ENCODE measurements around the gene HTR2B.
"Not testable (repeated sequence)": the region's sequence is repeated elsewhere in the genome, so short reads cannot be mapped to it uniquely, and the experiment has no call there.

Gene HTR2B

DNA sequence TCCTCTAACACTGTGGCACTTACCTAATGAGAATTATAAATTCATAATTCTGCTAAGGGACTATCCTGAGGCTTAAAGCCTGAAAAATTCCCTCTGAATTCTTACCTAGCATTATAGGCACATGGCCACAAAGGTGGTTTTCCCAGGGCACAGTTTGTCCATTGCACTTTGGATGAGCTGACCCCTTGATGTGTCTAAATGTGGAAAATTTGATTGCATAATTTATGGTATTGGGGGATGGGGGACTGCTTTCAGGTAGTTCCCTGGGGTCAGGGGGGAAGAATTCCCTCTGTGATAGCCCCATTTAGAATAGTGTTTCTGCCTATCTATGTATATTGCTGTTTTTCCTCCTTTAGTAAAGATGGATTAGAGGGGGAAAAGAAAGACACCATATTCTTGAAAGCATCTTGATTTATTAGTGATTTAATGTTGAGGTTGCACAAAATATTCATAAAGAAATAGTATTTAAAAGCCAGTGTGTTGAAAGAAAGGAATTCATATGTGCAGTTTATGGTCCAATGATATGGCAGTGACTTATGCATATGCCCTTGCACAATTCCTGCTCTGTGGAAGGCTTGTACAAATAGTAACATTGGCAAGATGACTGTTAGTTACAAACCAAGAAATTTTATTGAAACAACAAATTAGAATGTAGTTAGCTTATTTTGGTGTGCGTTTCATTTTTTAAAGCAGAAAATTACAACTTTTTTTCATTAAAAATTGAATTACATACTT lies 8.7 kb upstream of the HTR2B start:
- no peak for DNase-seq (ENCODE audit: low spot score)

DNA sequence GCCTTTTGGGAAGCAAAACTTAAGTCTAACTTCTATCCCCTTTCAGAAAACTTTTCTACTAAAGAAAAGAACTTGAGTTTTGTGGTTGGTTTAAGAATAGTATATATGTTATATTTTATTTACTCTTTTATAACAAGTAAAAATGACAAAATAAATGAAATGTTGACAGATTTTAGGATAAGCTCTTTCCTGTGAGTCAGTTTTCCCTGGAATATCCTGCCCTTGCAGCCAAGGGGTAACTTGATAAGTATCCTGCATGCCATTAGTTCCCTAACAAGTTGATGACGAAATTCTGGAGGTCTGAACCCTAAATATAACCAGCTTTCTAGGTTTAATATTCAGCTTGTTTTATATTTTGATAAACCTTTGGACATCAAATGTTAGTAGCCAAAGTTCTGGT lies 7.3 kb upstream of the HTR2B start:
- DNase-seq (ENCODE audit: low spot score): no peak

- no peak for DNase-seq (ENCODE audit: low spot score)
These were observed 5.7 kb upstream of the HTR2B start for GRCh38 chr2:231130336-231131056.

DNA sequence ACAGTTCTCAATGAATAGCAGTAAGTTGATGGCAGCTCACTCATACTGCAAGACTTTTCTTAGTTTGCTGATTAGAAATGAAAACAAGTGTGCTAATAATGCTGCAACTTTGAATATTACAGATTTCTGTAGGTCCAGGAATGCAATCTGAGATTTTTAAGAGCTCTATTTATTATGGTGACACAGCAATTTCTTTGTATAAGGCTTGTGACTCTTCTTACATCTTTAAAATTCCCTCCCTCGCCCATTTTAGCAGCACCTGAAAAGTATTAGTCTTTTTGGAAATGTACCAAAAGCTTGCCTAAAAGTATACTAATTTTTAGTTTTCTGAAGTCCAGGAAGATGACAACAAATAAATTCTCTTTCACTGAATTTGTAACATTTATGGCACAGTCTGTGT lies 4.4 kb upstream of the HTR2B start:
- DNase-seq (ENCODE audit: low spot score): no peak

DNA sequence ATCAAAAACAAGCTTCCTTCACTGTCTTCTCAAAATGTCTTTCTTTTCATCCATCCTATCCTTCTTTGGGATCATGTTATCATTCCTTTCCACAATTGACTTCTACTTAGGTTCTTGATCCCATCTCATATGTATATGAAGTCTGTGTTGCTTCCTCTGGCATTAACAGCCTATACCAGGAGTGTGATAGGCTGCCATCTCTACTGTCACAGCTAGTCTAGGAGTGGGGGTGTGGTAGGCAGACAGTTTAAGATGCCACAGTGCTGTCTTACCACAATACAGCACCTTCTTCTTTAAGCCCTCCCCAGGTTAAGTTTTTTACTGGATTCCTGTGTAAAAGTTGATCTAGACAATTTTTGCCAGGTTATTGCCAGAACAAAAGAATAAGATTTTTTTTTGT lies 3.7 kb upstream of the HTR2B start:
- DNase-seq (ENCODE audit: low spot score): no peak

- no peak for DNase-seq (ENCODE audit: low spot score)
These were observed 3.1 kb upstream of the HTR2B start for GRCh38 chr2:231127936-231128335.

GRCh38 chr2:231127480-231127879 lies 2.6 kb upstream of the HTR2B start:
- no peak for DNase-seq (ENCODE audit: low spot score)

- no peak for DNase-seq (ENCODE audit: low spot score)
These were observed 1.3 kb upstream of the HTR2B start for GRCh38 chr2:231126123-231126522.

DNA sequence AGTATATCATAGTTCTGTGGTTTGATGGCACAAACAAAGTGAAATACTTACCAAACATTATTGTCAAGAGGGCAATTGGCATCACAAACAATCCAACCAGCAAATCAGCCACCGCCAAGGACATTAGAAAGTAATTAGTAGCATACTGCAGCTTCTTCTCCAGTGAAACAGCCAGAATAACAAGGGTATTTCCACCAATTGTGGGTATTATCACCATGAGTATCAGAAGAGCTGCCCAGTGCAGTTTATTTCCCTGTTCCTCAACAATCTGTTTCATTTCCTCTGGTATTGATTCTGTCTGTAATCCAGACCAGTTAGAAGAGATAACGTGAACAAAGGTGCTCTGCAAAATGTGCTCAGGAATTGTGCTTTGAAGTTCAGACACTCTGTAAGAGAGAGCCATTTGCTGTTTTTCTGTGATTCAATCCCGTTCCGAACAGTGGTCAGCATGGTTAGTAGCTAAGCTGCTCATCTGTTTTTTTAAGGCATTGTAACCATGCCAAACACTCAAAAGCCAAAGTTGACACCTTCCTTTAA lies 1.4 kb downstream of the HTR2B start:
- DNase-seq (ENCODE audit: low spot score): no peak

DNA sequence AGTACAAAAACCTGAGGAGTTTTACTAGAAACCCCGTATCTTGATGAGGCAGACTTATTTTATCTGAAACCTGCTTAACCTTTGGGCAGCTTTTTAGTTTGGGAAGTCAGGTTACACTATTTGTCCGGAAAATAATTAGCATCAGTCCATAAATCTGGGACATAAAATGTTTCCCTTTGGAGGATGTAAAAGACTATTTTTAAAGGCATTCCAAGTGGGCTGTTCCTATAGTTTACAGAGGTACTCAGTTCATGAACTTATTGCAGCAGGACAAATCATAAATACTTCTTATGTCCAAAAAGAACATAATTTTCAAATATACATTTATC lies 6.3 kb downstream of the HTR2B start:
- no peak for DNase-seq (ENCODE audit: low spot score)

GRCh38 chr2:231117922-231118613 lies 6.8 kb downstream of the HTR2B start:
- no peak for DNase-seq (ENCODE audit: low spot score)

DNA sequence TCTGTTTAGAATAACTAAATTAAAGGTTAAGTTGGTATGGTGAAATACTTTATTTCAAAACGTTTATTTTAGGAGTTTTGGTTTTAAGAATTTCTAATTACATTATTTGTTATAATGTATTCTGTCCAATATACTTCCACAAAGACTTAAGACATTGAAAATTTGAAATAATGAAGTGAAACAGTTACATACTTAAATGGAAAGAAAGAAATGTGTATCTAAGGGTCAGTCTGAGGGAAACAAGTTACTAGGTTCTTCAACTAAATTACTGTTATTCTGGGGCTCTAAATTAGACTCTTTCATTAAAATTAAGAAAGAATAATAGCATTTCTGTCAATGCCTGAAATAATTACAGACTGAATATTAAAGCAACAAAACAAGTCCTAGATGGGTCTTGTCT lies 7.7 kb downstream of the HTR2B start:
- DNase-seq (ENCODE audit: low spot score): no peak

- DNase-seq (ENCODE audit: low spot score): no peak
These were observed 9.2 kb downstream of the HTR2B start for GRCh38 chr2:231115651-231116050.

GRCh38 chr2:231113489-231113888 lies 11.4 kb downstream of the HTR2B start:
- DNase-seq (ENCODE audit: low spot score): no peak

DNA sequence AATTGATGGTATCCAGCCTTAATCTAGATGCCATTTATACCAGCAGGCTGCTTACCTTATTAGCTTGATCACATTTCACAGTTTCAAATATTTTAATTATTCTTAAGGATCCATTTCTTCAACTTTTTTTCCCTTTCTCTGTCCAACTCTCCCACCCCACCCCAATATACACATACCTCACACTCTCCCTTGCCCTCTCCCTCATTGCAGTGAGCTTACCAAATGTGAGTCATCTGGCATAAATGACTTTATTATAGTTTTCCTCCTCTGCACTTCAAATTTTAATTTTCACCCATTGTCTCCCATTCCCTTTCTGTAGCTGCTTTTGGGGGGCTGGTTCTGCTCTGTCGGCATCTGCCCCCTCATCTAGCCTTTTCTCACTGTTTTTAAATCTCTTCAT lies 12.9 kb downstream of the HTR2B start:
- no peak for DNase-seq (ENCODE audit: low spot score)

GRCh38 chr2:231110551-231110950 lies 14.3 kb downstream of the HTR2B start:
- no peak for DNase-seq (ENCODE audit: low spot score)

DNA sequence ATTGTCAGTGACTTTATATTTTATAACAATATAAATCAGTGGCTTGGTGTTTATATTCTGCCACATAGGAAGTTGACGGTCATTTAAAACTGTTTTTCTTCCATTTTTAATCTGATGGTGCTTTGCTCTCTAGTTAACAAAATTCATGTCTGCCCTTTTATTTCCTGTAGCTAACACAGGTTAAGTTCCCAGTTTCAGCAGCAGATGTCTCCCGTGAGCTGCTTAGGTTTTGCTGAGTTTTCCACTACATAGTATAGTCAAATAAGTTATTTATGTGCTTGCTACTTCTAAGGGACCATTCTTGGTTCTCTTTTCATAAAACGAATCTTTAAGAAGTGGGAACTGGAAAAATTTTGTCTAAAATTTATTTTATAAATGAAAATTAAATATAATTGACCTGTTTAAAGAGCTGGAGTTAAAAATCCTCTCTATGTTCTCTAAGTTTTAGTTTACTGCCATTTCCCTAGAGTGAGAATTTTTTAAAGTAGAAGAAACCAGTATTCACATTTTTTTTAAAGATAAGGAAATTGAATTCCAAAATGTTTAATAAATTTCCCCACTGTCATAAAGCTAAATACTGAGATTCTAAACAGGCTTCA lies 20.6 kb downstream of the HTR2B start:
- no peak for DNase-seq (ENCODE audit: low spot score)

DNA sequence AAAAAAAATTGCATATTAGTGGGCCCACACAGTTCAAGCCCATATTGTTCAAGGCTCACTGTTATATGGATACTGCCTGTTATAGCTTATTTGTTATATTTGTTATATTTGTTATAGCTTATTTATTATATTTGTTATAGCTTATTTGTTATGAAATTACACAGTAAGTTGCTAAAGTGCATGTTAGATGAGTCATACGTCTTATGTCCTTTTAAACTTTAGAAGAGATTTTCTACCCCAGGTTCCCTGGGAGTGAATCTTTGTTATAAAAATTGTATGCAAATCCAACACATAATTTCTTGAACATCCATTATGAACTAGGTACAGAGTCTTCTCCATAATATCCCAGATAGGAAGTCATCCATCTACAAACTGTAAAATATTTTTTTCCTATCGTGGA lies 22.1 kb downstream of the HTR2B start:
- no peak for DNase-seq (ENCODE audit: low spot score)

- no peak for DNase-seq (ENCODE audit: low spot score)
These were observed 23.9 kb downstream of the HTR2B start for GRCh38 chr2:231100990-231101389.

DNA sequence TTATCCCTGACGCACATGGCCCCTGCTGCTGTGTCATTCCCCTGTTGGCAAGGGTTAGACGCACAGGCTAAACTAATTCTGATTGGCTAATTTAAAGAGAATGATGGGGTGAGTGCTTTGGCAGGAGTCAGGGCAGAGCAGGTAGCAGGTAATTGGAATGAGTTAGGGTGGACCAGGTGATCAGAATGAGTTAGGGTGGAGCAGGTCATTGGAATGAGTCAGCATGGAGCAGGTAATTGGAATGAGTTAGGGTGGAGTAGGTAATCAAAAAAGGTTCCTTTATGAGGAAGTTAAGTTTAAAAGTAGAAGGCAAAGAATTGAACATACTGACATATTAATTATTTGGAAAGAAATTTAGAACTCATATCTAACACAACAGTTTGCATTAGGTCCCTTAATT lies 24.5 kb downstream of the HTR2B start:
- not testable (repeated sequence) for DNase-seq (ENCODE audit: low spot score)

DNA sequence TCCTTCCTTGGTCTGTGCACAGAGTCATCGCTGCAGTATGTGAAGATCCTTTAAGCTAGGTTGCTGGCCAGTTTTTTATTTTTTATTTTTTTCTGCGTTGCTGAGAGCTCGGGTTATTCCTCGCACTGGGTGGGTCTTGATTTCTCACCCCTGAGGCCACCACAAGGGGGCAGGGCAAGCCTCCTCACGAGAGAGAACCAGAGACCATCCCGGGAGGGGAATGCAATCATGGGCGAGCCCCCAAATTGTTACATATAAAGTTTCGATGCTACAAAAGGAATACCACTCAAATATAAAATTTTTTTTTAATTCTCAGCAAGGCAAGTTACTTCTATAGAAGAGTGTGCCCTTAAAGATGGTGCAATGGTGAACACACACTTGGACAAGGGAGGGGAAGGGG lies 24.9 kb downstream of the HTR2B start:
- DNase-seq (ENCODE audit: low spot score): no peak

DNA sequence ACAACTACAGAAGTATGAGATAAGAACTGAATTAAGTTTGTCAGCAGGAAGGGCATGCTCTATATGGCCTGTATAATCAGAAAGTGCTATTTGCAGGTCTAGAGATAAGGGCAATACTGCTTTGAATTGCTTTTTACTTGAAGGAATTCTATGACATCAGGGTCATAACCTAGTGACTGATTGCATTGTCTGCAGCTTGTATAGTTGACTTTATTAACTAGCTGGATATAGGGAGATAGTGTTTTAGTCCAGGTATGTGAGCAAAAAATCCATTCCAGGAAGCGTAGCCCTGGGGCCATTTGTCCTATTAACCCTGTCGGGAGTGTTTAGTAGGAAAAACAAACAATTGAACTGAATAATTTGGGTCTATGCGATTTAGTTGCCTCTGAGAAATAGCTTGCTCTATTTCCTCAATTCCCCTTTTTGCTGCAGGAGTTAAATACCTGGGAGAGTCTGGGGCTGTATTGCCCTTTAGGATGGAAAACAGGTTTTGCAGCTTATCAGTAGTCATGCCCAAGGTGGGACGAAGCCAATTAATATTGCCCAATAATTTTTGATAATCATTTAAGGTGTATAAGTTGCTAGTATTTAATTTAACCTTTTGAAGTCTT lies 30.0 kb downstream of the HTR2B start:
- DNase-seq (ENCODE audit: low spot score): no peak
